ENCODE data around the gene EFTUD2. TPM values are rescaled to one million over a fixed set of nuclear protein-coding genes. Genes with fewer than 3 reads are reported as not detected.

Gene EFTUD2
- total and polyA plus RNA-seq, 7 donors, result 20.6 to 93.1 (median 48.4) TPM

DNA sequence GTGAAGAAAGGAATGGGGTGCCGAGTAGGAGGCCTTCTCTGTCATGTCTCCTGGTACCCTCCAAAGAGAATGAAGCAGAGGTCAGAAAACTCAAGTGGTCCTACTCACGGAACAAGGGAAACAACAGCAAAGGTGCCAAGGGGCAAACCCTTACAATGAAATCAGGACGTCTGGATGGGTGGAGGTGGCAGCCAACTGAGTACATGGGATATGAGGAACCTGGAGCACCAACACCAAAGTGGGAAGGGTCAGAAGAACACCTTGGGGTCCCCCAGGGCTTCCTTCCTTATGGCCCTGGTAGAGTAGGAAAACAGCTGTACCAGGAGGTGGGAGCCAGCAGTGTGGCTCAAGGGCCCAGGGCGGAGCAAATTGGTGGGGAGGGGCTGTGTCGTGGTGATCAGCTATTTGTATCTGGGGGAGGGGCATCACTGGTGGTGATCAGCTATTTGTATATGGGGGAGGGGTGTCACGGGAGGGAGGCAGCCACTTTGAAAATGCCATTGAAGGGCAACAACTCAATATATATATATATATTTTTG lies 50.9 kb downstream of the EFTUD2 start:
- Histone ChIP-seq H3K4me3 (no peak overlapping the region), H3K36me3 (peaks cover 19 to 36% (median 26%) of the 10 kb centered on the region in 4 donors), H3K4me1 (peaks cover 0 to 14% (median 13%) of the 10 kb centered on the region in 4 donors), H3K27me3 (no peaks in the 10 kb centered on the region), H3K27ac (no peak overlapping the region), H3K9me3 (no peaks in the 10 kb centered on the region)
- 62 to 75% methylated on average over 6 of the region's 6 CpGs for WGBS, 2 donors
- no peak for DNase-seq
- intact Hi-C loops (cut with DNase I), result no loop called here
- TF ChIP-seq, protein P1, sequence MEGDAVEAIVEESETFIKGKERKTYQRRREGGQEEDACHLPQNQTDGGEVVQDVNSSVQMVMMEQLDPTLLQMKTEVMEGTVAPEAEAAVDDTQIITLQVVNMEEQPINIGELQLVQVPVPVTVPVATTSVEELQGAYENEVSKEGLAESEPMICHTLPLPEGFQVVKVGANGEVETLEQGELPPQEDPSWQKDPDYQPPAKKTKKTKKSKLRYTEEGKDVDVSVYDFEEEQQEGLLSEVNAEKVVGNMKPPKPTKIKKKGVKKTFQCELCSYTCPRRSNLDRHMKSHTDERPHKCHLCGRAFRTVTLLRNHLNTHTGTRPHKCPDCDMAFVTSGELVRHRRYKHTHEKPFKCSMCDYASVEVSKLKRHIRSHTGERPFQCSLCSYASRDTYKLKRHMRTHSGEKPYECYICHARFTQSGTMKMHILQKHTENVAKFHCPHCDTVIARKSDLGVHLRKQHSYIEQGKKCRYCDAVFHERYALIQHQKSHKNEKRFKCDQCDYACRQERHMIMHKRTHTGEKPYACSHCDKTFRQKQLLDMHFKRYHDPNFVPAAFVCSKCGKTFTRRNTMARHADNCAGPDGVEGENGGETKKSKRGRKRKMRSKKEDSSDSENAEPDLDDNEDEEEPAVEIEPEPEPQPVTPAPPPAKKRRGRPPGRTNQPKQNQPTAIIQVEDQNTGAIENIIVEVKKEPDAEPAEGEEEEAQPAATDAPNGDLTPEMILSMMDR (IDR thresholded peaks at IDR 0.05), result no peak
- TF ChIP-seq POLR2AphosphoS5 (IDR thresholded peaks at IDR 0.05) (no peak), EP300 (IDR thresholded peaks at IDR 0.05) (no peak)

DNA sequence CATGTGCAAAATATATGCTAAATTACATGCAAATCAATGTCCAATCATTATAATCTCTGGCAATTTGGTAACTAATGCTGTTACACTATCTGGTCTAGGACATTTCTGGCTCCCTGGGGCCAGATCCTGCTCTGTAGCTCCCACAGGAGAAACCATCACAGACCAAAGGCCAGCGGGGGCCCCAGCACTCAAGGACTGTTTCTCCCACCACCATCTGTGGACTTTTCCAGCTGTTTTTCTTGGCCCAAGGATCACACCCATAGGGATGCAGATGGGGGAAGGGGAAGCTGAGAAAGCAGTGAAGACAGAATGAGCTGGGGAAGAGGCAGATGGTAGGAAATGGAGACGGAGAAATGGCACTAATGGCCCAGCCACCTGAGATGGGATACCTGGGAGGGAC lies 51.7 kb downstream of the EFTUD2 start, which contains the start of gene HIGD1B:
Gene HIGD1B (plus strand): TSS at position 298 of the 400 bp plus-strand sequence. CDS start 270 bp downstream, outside the sequence.
- 78 to 83% methylated on average over 2 of the region's 2 CpGs for WGBS, 2 donors
- no peaks in the 10 kb centered on the region for H3K9me3 ChIP-seq
- peaks cover 0 to 21% (median 20%) of the 10 kb centered on the region in 4 donors for H3K4me1 ChIP-seq
- intact Hi-C loops (cut with DNase I), result no loop called here
- TF ChIP-seq EP300 (IDR thresholded peaks at IDR 0.05), result no peak
- TF ChIP-seq, protein P1 (IDR thresholded peaks at IDR 0.05), result no peak
- TF ChIP-seq POLR2A (IDR thresholded peaks at IDR 0.05), result no peak
- TF ChIP-seq POLR2AphosphoS5 (IDR thresholded peaks at IDR 0.05), result no peak
- H3K27ac ChIP-seq, result no peak within 1 kb of the TSS
- no peaks in the 10 kb centered on the region for H3K27me3 ChIP-seq
- no peak for DNase-seq
- H3K36me3 ChIP-seq, result peaks cover 11 to 29% (median 19%) of the 10 kb centered on the region in 4 donors
- no peak within 1 kb of the TSS for H3K4me3 ChIP-seq

DNA sequence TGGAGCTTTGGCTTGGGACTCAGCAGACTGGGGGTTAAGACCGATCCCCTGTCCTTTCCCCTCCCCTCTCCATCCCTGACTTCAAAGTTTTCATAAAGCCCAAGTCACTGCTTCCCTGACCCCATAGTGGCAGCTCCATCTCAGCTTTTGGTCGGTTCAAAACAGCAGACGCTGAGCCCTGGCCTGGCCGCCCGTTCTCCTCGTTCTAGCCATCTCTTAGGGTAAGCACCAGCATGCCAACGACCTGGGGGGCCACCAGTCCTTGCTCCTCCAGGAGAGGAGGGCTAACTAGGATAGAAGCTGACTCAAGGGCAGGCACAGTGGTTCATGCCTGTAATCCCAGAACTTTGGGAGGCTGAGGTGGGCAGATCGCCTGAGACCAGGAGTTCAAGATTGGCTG lies 53.0 kb downstream of the EFTUD2 start:
- H3K36me3 ChIP-seq, result peaks cover 4 to 15% (median 6%) of the 10 kb centered on the region in 4 donors
- peaks cover 0 to 28% (median 26%) of the 10 kb centered on the region in 4 donors for H3K4me1 ChIP-seq
- no peak for DNase-seq
- intact Hi-C loops (cut with DNase I), result no loop called here
- H3K27ac ChIP-seq, result no peak overlapping the region
- TF ChIP-seq POLR2A (IDR thresholded peaks at IDR 0.05) (no peak), POLR2AphosphoS5 (IDR thresholded peaks at IDR 0.05) (no peak), EP300 (IDR thresholded peaks at IDR 0.05) (no peak)
- TF ChIP-seq, protein P1 (IDR thresholded peaks at IDR 0.05), result no peak
- no peak overlapping the region for H3K4me3 ChIP-seq
- H3K27me3 ChIP-seq, result no peaks in the 10 kb centered on the region
- H3K9me3 ChIP-seq, result no peaks in the 10 kb centered on the region
- WGBS, 2 donors, result 82 to 84% methylated on average over 8 of the region's 8 CpGs

DNA sequence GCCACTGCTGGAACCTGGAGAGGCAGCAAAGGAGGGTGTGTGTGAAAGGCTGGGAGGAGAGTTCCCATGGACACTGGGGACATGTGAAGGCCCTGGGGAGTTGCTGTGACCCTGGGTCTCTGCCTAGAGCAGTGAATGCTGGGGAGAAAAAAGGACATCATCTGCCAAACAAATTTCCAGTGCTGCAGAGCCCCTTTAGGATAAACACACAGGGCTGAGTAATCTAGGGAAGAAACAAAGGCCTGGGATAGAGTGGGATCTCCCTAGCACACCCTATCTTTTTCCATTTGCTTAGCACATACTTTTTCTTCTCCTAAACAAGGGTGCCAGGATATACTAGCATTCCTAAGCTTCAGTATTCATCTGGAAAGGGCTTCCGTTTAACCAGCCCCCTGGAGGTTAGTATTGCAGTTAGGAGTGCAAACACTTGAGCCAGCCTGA lies 54.8 kb downstream of the EFTUD2 start:
- TF ChIP-seq, protein P1 (IDR thresholded peaks at IDR 0.05), result no peak
- TF ChIP-seq EP300 (IDR thresholded peaks at IDR 0.05) (no peak), POLR2AphosphoS5 (IDR thresholded peaks at IDR 0.05) (no peak), POLR2A (IDR thresholded peaks at IDR 0.05) (no peak)
- intact Hi-C loops (cut with DNase I), result no loop called here
- Histone ChIP-seq H3K9me3 (no peaks in the 10 kb centered on the region), H3K27ac (peak overlapping the region in 3 of 4 donors; percentile 47 to 68 (median 53)), H3K27me3 (no peaks in the 10 kb centered on the region), H3K4me1 (peaks cover 0 to 31% (median 26%) of the 10 kb centered on the region in 4 donors), H3K4me3 (no peak overlapping the region), H3K36me3 (no peaks in the 10 kb centered on the region)
- WGBS, 2 donors, result 73 to 75% methylated on average over 1 of the region's 1 CpG
- DNase-seq, result no peak
